ENCODE results near the gene WNT7B.

The WNT7B gene

DNA sequence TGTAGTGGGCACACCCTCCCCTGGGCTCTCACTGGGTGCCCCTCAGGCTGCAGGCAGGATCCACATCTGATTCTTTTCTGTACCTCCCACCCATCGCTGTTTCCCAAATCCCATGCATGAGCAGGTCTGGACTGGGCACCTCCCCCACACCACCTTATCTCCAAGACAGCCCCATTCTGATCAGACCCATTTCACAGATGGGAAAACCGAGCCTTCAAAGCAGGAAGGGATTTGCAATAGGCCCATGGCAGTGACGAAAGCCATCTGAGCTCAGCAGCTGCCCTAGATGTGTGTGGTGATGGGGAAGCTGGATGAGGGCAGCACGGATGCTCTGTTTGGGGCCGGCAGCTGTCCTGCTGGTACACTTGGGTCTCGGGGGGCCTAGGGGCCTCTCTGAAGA, 41.4 kb downstream of the WNT7B start:
- DNase-seq (ENCODE audit: low read depth), result no peak
- H3K4me3 ChIP-seq (ENCODE audit: control insufficient read depth, low read depth, low read length), result no peak overlapping the region
- TF ChIP-seq, protein P1, sequence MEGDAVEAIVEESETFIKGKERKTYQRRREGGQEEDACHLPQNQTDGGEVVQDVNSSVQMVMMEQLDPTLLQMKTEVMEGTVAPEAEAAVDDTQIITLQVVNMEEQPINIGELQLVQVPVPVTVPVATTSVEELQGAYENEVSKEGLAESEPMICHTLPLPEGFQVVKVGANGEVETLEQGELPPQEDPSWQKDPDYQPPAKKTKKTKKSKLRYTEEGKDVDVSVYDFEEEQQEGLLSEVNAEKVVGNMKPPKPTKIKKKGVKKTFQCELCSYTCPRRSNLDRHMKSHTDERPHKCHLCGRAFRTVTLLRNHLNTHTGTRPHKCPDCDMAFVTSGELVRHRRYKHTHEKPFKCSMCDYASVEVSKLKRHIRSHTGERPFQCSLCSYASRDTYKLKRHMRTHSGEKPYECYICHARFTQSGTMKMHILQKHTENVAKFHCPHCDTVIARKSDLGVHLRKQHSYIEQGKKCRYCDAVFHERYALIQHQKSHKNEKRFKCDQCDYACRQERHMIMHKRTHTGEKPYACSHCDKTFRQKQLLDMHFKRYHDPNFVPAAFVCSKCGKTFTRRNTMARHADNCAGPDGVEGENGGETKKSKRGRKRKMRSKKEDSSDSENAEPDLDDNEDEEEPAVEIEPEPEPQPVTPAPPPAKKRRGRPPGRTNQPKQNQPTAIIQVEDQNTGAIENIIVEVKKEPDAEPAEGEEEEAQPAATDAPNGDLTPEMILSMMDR (IDR thresholded peaks at IDR 0.05; ENCODE audit: control insufficient read depth, insufficient read depth, low read depth, low read length, missing control alignments), result no peak

DNA sequence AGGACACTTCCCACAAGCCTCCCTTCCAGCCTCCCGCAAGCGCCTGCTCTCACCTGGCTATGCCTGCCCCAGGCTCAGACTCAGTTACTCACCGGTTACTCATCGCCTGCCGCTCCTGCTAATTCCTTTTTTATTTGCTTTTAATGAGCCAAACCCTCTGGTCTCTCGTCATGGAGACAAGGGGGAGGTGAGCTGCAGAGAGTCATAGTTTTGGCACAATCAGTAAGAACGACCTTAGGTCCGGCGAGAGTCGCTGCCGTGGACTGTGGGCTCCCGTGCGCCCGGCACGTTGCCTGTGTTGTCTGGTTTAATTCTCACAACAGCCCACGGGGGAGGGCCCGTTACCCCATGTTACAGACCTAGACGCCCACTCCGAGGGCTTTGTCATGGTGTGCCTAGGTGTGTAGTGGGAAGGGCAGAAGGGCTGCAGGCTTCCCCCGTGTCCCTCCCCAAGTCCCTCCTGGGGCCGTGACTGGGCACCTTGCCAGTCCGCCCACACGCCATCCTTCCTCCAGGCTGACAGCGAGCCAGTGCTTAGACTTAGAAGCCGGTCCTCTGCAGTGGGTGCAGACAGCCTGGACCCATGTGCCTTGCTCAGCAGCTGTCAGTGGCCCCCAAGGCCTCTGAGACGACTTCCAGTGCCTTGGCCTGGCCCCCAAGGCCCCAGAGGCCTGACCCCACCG, 42.2 kb downstream of the WNT7B start:
- peak; percentile 68 for DNase-seq (ENCODE audit: low read depth)

DNA sequence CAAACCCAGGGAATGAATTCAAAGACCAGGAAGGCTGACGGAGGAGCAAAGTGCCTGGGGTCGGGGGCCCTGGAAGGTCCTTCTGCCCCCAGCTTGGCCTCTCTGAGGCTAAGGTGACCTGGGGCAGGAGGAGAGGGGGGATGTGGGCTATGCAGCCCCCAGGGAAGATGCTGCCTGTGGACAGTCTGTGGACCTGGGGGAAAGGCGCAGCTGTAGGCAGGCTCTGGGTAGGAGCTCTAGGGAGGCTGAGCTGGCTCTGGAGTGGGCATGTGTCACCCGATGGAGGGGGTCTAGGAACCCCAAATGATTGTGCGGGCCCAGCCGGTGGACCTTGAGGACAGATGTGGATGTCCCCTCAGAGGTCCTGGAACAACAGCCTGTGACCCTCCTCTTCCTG, 42.8 kb downstream of the WNT7B start:
- no peak for DNase-seq (ENCODE audit: low read depth)
- H3K4me3 ChIP-seq (ENCODE audit: control insufficient read depth, low read depth, low read length), result no peak overlapping the region
- TF ChIP-seq, protein P1 (IDR thresholded peaks at IDR 0.05; ENCODE audit: control insufficient read depth, insufficient read depth, low read depth, low read length, missing control alignments), result no peak

More for the DNA sequence above, 42.2 kb downstream of the WNT7B start:
- TF ChIP-seq, protein P1 (IDR thresholded peaks at IDR 0.05; ENCODE audit: control insufficient read depth, insufficient read depth, low read depth, low read length, missing control alignments), result no peak
- H3K4me3 ChIP-seq (ENCODE audit: control insufficient read depth, low read depth, low read length), result peak overlapping the region; percentile 32

DNA sequence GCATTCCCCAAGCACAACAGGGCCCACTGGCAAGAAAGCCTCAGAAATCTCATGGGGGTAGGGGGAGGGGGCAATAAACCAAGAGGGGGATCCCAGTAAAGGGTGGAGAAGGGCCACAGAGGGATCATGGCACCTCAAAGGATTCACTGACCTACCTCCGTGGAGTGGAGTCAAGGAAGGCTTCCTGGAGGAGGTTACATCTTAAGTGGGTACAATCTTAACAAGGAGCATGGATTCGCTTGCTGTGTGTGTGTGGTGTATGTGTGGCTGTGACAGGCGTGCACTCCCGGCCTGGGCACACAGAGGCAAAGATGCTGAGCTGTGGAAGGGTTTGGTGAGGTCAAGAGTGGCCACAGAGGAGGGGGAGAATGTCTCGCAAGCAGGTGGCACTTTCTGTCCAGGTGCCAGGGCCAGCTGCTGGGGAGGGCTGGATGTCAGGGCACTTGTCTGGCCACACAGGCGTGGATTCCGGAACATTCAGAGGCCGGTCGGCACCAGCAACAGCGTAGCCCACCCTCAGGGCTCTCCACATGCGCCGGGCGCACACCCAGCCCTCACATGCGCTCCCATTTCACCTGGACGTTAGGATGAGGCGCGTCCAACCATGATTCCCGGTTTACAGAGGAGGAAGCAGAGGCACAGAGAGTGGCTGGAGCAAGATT, 43.3 kb downstream of the WNT7B start:
- H3K4me3 ChIP-seq (ENCODE audit: control insufficient read depth, low read depth, low read length), result no peak overlapping the region
- TF ChIP-seq, protein P1 (IDR thresholded peaks at IDR 0.05; ENCODE audit: control insufficient read depth, insufficient read depth, low read depth, low read length, missing control alignments), result no peak
- DNase-seq (ENCODE audit: low read depth), result no peak

DNA sequence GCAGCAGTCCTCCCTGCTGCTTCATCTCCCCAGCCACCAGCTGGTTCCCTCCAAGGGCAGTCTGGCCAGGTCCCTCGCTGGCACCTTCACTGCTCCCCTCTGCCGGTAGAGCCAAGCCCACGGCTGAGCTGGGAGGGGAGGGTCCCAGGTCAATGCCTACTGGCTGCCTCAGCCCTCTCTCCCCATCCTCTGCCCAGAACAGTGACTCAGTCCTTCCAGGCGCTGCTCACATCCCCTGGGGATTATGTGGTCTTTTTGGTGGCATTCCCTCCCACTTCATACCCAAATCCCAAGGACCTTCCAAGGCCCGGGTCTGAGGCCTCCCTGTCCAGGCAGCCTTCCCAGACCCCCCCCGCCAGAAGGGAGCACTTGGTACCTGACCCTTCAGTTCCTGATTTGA, 44.9 kb downstream of the WNT7B start:
- no peak for DNase-seq (ENCODE audit: low read depth)
- no peak overlapping the region for H3K4me3 ChIP-seq (ENCODE audit: control insufficient read depth, low read depth, low read length)
- TF ChIP-seq, protein P1 (IDR thresholded peaks at IDR 0.05; ENCODE audit: control insufficient read depth, insufficient read depth, low read depth, low read length, missing control alignments), result no peak

DNA sequence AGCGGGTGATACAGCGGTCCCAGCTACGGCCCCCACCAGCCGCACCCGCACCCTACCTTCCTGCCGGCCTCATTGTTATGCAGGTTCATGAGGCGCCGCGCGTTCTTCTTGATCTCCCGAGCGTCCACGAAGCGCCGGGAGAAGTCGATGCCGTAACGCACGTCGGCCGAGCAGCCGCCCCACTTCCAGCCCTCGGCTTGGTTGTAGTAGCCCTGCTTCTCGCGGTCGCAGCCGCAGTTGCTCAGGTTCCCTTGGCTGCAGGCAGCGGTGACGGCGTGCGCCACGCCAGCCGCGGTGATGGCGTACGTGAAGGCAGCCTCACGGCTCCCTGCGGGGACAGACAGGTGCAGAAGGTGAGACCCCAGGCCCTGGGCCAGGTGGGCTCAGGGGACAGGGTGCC, 45.9 kb downstream of the WNT7B start:
- TF ChIP-seq, protein P1 (IDR thresholded peaks at IDR 0.05; ENCODE audit: control insufficient read depth, insufficient read depth, low read depth, low read length, missing control alignments), result no peak
- H3K4me3 ChIP-seq (ENCODE audit: control insufficient read depth, low read depth, low read length), result no peak overlapping the region
- no peak for DNase-seq (ENCODE audit: low read depth)
